ENCODE measurements around the gene VTI1A. TPM values are rescaled to one million over a fixed set of nuclear protein-coding genes. Genes with fewer than 3 reads are reported as not detected.

Gene VTI1A
- total and polyA plus RNA-seq, 7 experiments from 2014 or later: 21.7 to 56.8 (median 40.8) TPM

DNA sequence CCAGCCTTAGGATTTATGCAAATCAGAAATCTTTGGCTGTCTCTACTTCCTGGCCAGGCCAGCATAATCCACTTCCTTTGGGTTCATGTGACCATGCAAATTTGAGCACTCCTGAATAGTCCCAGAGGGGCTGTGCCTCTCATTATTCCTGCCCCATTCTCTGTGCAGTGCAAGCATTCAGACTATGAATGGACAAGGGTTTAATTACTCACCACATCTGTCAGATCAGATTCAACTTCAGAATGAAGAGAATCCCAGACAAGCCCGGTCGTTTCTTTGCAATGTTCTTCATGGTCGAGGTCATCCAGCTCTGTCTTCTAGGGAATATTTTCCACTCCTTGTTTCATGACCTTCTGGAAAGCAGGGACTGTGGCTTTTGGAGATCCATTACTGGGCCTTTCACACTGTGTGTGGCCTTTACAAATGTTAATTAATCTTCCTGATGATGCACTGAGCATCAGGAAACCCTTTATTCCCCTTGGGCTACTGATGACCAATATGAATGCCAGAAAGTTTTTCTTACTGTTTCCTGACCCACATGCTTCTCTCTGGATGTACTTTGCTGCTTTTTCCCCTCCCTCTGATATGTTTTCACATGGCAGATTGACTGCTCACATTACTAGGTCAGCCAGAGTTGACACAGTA, 285.4 kb downstream of the VTI1A start:
- no peaks in the 10 kb centered on the region for H3K9me3 ChIP-seq (ENCODE audit: control insufficient read depth in 2 of 3, low read length in 3 of 3)
- DNase-seq: no peak
- no peaks in the 10 kb centered on the region for H3K27me3 ChIP-seq (ENCODE audit: control insufficient read depth in 2 of 2, insufficient read depth in 2 of 2, low read length in 2 of 2)
- Mint-ChIP-seq H3K36me3 (peaks cover 0 to 22% (median 10%) of the 10 kb centered on the region in 5 donors), H3K27me3 (no peaks in the 10 kb centered on the region), H3K27ac (peak overlapping the region in 1 of 9 donors; percentile 62), H3K9me3 (peaks cover 0 to 1% (median 0%) of the 10 kb centered on the region in 11 donors), H3K4me3 (no peak overlapping the region), H3K4me1 (peaks cover 0 to 2% (median 0%) of the 10 kb centered on the region in 7 donors)
- no peak for ATAC-seq
- no peak overlapping the region for H3K27ac ChIP-seq (ENCODE audit: low read depth, low read length)
- no peaks in the 10 kb centered on the region for H3K36me3 ChIP-seq (ENCODE audit: control insufficient read depth in 2 of 3, insufficient read depth in 3 of 3, low read length in 3 of 3)
- H3K4me3 ChIP-seq (ENCODE audit: low read length): no peak overlapping the region
- ChIA-PET POLR2A (interaction anchor here (0.9 kb wide), 1 partner anchor 234 kb away, joined by 5 read pairs; no protein-coding TSS in a partner anchor), CTCF (no interaction called here)
- intact Hi-C loops (cut with micrococcal nuclease): no loop called here
- H3K4me1 ChIP-seq (ENCODE audit: control insufficient read depth in 2 of 2, insufficient read depth in 2 of 2, low read length in 2 of 2): no peaks in the 10 kb centered on the region

DNA sequence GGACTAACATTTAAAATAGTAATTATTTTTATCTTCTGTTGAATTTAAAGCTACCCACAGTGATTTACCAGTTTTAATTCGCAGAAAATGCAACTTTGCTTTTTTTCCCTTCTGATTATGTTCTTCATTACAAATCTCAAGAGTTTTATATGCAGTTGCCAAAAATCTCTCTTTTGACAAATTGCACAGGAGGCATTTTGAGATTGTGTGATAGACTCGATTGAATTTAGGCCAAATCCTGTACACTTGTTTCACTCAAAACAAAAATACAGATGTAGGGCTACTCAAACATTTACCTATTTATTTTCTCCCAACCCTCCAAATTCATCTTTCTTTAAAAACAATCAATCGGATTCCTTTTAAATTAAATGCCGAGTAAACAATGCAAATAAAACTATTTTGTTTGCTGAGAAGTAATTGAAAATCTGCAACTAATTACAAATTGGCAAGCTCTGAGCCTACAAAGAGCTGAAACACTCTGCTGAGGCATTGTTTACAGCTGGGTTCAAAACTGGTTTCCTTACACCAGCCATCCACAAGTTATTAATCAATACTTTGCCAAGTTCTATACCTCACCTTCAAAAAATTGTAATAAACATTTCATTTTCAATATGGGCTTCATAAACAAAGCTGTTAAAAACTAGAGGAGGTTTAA, 288.2 kb downstream of the VTI1A start:
- ATAC-seq: no peak
- no peak for DNase-seq
- Histone ChIP-seq H3K36me3 (ENCODE audit: control insufficient read depth in 2 of 3, insufficient read depth in 3 of 3, low read length in 3 of 3) (peaks cover 0 to 3% (median 0%) of the 10 kb centered on the region in 3 experiments), H3K9me3 (ENCODE audit: control insufficient read depth in 2 of 3, low read length in 3 of 3) (no peaks in the 10 kb centered on the region), H3K4me1 (ENCODE audit: control insufficient read depth in 2 of 2, insufficient read depth in 2 of 2, low read length in 2 of 2) (no peaks in the 10 kb centered on the region), H3K27ac (ENCODE audit: low read depth, low read length) (no peak overlapping the region), H3K4me3 (ENCODE audit: low read length) (no peak overlapping the region), H3K27me3 (ENCODE audit: control insufficient read depth in 2 of 2, insufficient read depth in 2 of 2, low read length in 2 of 2) (no peaks in the 10 kb centered on the region)
- no peaks in the 10 kb centered on the region for H3K27me3 Mint-ChIP-seq
- H3K4me3 Mint-ChIP-seq: no peak overlapping the region
- H3K36me3 Mint-ChIP-seq: peaks cover 0 to 44% (median 23%) of the 10 kb centered on the region in 5 donors
- peaks cover 0 to 1% (median 0%) of the 10 kb centered on the region in 11 donors for H3K9me3 Mint-ChIP-seq
- CTCF ChIA-PET: no interaction called here
- POLR2A ChIA-PET: no interaction called here
- no peak overlapping the region for H3K27ac Mint-ChIP-seq
- intact Hi-C loops (cut with micrococcal nuclease): no loop called here
- peaks cover 0 to 1% (median 0%) of the 10 kb centered on the region in 7 donors for H3K4me1 Mint-ChIP-seq

DNA sequence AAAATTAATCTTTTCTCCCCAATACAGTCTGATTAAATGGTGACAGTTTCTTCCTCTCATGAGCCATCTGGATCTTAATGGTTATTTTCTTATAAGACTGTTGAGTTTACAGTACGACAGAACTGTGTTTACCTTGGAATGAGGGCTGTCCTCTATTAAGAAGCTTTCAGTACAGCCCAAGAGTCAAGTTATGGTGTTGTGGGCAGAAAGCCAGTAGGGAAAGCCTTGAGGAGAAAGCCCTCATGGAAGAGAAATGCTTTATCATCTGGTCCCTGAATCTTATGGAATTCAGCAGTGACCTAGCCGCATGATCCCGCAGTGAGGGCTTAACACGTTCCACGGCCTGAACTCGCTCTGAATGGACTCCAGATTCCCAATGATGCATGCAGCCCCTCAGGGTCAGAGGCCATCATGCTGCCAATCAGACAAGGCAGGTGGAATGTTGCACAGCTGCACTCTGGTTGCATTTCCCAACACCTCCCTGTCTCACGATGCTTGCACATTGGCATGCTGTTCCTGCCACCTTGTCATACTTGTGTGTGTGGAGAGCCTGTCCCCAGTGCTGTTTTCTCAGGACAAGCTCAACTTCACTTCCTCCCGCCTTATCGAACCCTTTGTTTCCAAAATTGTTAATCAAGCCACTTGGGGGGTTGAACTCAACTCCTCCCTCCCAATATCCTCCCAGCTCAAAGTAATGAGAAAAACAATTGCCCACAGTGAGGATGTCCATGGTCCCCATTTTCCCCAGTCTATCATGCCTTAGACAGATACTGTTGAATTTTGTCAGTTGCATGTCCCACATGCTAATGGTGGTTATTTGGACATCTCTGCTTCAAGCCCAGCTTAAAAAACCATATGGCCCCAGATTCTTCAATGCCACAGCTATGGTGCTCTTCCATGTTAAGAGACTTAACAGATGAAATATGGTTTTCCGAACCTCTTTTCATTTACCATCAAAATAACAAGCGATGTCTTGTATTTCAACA, 291.9 kb downstream of the VTI1A start:
- Histone ChIP-seq H3K4me1 (ENCODE audit: control insufficient read depth in 2 of 2, insufficient read depth in 2 of 2, low read length in 2 of 2) (no peaks in the 10 kb centered on the region), H3K27me3 (ENCODE audit: control insufficient read depth in 2 of 2, insufficient read depth in 2 of 2, low read length in 2 of 2) (no peaks in the 10 kb centered on the region), H3K9me3 (ENCODE audit: control insufficient read depth in 2 of 3, low read length in 3 of 3) (no peaks in the 10 kb centered on the region), H3K36me3 (ENCODE audit: control insufficient read depth in 2 of 3, insufficient read depth in 3 of 3, low read length in 3 of 3) (peaks cover 0 to 3% (median 0%) of the 10 kb centered on the region in 3 experiments), H3K4me3 (ENCODE audit: low read length) (no peak overlapping the region), H3K27ac (ENCODE audit: low read depth, low read length) (no peak overlapping the region)
- H3K4me3 Mint-ChIP-seq: no peak overlapping the region
- H3K27me3 Mint-ChIP-seq: no peaks in the 10 kb centered on the region
- ChIA-PET POLR2A (no interaction called here), CTCF (no interaction called here)
- H3K4me1 Mint-ChIP-seq: peaks cover 0 to 1% (median 0%) of the 10 kb centered on the region in 7 donors
- no peaks in the 10 kb centered on the region for H3K9me3 Mint-ChIP-seq
- H3K36me3 Mint-ChIP-seq: peaks cover 0 to 59% (median 29%) of the 10 kb centered on the region in 5 donors
- H3K27ac Mint-ChIP-seq: peak overlapping the region in 1 of 9 donors; percentile 28
- ATAC-seq (no peak), DNase-seq (no peak)
- intact Hi-C loops (cut with micrococcal nuclease): no loop called here

DNA sequence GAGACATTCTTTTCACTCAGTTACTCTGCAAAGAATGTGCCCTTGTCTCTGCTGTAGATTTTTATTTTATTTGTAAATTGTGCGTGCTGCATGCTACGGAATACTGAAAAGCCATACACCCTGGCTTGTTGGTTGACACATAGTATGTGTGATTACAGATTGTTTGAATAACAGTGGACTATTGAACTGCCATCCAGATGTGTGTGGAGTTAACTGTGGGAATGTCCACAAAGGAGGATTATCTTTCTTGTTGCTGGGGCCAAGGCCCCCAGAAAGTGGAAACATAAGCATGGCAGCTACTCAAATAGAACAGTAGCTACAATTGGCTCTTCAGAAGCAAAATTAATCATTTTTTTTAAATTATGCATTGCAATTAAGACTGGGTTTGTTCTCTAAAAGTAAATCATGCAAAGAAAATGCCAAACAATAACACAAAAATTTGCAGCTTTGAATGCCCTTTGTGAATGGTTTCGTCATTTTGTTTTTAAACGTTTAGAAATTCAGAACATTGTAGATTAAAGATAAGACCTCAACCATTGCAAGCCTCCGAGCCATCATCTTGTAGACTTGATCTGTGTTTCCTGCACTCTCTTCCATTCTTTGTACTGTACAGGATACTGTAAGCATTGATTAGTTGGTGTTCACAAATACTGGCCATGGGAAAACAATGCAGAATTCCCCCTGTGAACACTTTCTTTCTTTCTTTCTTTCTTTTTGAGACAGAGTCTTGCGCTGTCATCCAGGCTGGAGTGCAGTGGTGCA, 292.8 kb downstream of the VTI1A start:
- POLR2A ChIA-PET: no interaction called here
- CTCF ChIA-PET: no interaction called here
- DNase-seq: no peak
- Histone ChIP-seq H3K27me3 (ENCODE audit: control insufficient read depth in 2 of 2, insufficient read depth in 2 of 2, low read length in 2 of 2) (no peaks in the 10 kb centered on the region), H3K36me3 (ENCODE audit: control insufficient read depth in 2 of 3, insufficient read depth in 3 of 3, low read length in 3 of 3) (peaks cover 0 to 3% (median 0%) of the 10 kb centered on the region in 3 experiments), H3K4me1 (ENCODE audit: control insufficient read depth in 2 of 2, insufficient read depth in 2 of 2, low read length in 2 of 2) (no peaks in the 10 kb centered on the region), H3K27ac (ENCODE audit: low read depth, low read length) (no peak overlapping the region), H3K9me3 (ENCODE audit: control insufficient read depth in 2 of 3, low read length in 3 of 3) (no peaks in the 10 kb centered on the region), H3K4me3 (ENCODE audit: low read length) (no peak overlapping the region)
- no peak for ATAC-seq
- Mint-ChIP-seq H3K9me3 (no peaks in the 10 kb centered on the region), H3K27me3 (no peaks in the 10 kb centered on the region), H3K36me3 (peaks cover 0 to 60% (median 32%) of the 10 kb centered on the region in 5 donors), H3K4me1 (no peaks in the 10 kb centered on the region), H3K4me3 (no peak overlapping the region), H3K27ac (no peak overlapping the region)
- intact Hi-C loops (cut with micrococcal nuclease): no loop called here

DNA sequence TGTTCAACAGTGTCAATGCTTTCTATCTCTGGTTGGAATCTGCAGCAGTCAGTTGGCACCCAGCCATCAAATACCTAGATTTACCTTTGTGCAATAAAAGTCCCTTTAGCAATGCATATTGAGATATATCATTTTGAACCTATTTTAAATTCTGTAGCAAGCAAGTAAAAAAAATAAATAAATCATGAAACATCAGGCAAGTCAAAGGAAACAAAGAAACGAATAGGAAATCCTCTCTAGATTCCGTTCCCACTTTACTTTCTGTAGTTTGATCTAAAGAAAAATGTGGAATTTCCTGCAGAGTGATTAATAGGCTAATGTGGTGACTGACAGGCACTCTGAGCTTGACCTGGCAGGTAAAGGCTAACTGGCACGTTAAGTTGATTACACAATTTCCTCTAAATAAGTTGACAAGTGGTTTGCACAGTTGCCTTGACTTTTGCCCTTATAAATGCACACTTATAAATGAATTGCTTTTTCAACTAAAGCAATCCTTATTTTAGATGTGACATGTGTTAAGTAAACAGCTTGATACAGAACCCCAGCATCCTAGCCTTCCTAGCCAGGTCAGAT, 294.9 kb downstream of the VTI1A start:
- Mint-ChIP-seq H3K4me1 (no peaks in the 10 kb centered on the region), H3K27me3 (no peaks in the 10 kb centered on the region), H3K27ac (no peak overlapping the region), H3K9me3 (no peaks in the 10 kb centered on the region), H3K36me3 (peaks cover 0 to 66% (median 32%) of the 10 kb centered on the region in 5 donors), H3K4me3 (no peak overlapping the region)
- Histone ChIP-seq H3K9me3 (ENCODE audit: control insufficient read depth in 2 of 3, low read length in 3 of 3) (no peaks in the 10 kb centered on the region), H3K4me3 (ENCODE audit: low read length) (no peak overlapping the region), H3K36me3 (ENCODE audit: control insufficient read depth in 2 of 3, insufficient read depth in 3 of 3, low read length in 3 of 3) (peaks cover 0 to 3% (median 0%) of the 10 kb centered on the region in 3 experiments), H3K27me3 (ENCODE audit: control insufficient read depth in 2 of 2, insufficient read depth in 2 of 2, low read length in 2 of 2) (no peaks in the 10 kb centered on the region), H3K4me1 (ENCODE audit: control insufficient read depth in 2 of 2, insufficient read depth in 2 of 2, low read length in 2 of 2) (no peaks in the 10 kb centered on the region), H3K27ac (ENCODE audit: low read depth, low read length) (no peak overlapping the region)
- intact Hi-C loops (cut with micrococcal nuclease): no loop called here
- DNase-seq: no peak
- POLR2A ChIA-PET: no interaction called here
- CTCF ChIA-PET: no interaction called here
- ATAC-seq: no peak
